CD4-positive, alpha-beta memory T cell (primary cell): ENCODE measurements around the gene FAM151B. TPM values are rescaled to one million over a fixed set of nuclear protein-coding genes. Genes with fewer than 3 reads are reported as not detected.
A peak's percentile ranks its signal among the peaks of the same experiment; 100 is the strongest.

Experiments
- CTCF ChIA-PET: fragments of 350-600 bp; sonication (Branson Sonifier 250); formaldehyde crosslinking; loops from one replicate; lab custom pipeline; 2021; ENCODE audit warnings: inconsistent platforms; ENCODE audit not compliant: partially characterized antibody; lab: Charles Lee
- POLR2A ChIA-PET: fragments of 350-600 bp; sonication (Branson Sonifier 250); formaldehyde crosslinking; loops from one replicate; lab custom pipeline; 2021; ENCODE audit not compliant: partially characterized antibody; lab: Charles Lee
- DNase-seq, 5 donors: peaks; one replicate each; pipeline versions ENCODE4 v3.0.0 to v3.0.0-alpha.2; 2020 to 2022; ENCODE audit warnings: mixed read lengths in 1 of 5
- H3K27ac ChIP-seq: one replicate; pipeline ENCODE4 v1.7.0; 2013; ENCODE audit warnings: low read depth, low read length
- H3K27me3 ChIP-seq: 2 replicates; pipeline ENCODE4 v1.7.0; 2013; ENCODE audit warnings: mild to moderate bottlenecking, low read length, moderate library complexity; ENCODE audit not compliant: insufficient read depth
- H3K36me3 ChIP-seq: 2 replicates; pipeline ENCODE4 v1.7.0; 2013; ENCODE audit warnings: mild to moderate bottlenecking, low read length, moderate library complexity; ENCODE audit not compliant: insufficient read depth
- H3K4me1 ChIP-seq: 2 replicates; pipeline ENCODE4 v1.7.0; 2013; ENCODE audit warnings: mild to moderate bottlenecking, low read length, moderate library complexity; ENCODE audit not compliant: insufficient read depth
- H3K4me3 ChIP-seq, 2 donors: one replicate each; pipeline ENCODE4 v1.7.0; 2013; ENCODE audit warnings: low read length in 2 of 2, mild to moderate bottlenecking in 1 of 2
- H3K9me3 ChIP-seq, 2 donors: one replicate each; pipeline ENCODE4 v1.7.0; 2013; ENCODE audit warnings: low read length in 2 of 2, control low read depth in 1 of 2; ENCODE audit not compliant: control insufficient read depth in 1 of 2
- H3K27ac Mint-ChIP-seq, 7 donors: one replicate each; pipeline ENCODE4 v1.8.0; 2020 to 2021; ENCODE audit warnings: mixed read lengths in 7 of 7, mild to moderate bottlenecking in 6 of 7, inconsistent platforms in 3 of 7, moderate library complexity in 3 of 7
- H3K27me3 Mint-ChIP-seq, 2 donors: one replicate each; pipeline ENCODE4 v1.8.0; 2020 to 2021; ENCODE audit warnings: mixed read lengths in 2 of 2
- H3K36me3 Mint-ChIP-seq, 2 donors: one replicate each; pipeline ENCODE4 v1.8.0; 2020 to 2021; ENCODE audit warnings: mixed read lengths in 2 of 2, inconsistent platforms in 1 of 2, mild to moderate bottlenecking in 1 of 2
- H3K4me1 Mint-ChIP-seq, 4 donors: one replicate each; pipeline ENCODE4 v1.8.0; 2020 to 2021; ENCODE audit warnings: mixed read lengths in 4 of 4, mild to moderate bottlenecking in 1 of 4
- H3K4me3 Mint-ChIP-seq, 8 donors: one replicate each; pipeline ENCODE4 v1.8.0; 2020 to 2021; ENCODE audit warnings: mixed read lengths in 8 of 8, mild to moderate bottlenecking in 7 of 8, moderate library complexity in 6 of 8, inconsistent platforms in 3 of 8
- H3K9me3 Mint-ChIP-seq, 8 donors: one replicate each; pipeline ENCODE4 v1.8.0; 2020 to 2021; ENCODE audit warnings: mixed read lengths in 8 of 8, mild to moderate bottlenecking in 5 of 8, inconsistent platforms in 3 of 8, moderate library complexity in 1 of 8
- intact Hi-C: fragments of 100-400 bp; cut with micrococcal nuclease; formaldehyde crosslinking; loops from one replicate; pipeline ENCODE4 v1.15.1; 2023
- polyA plus RNA-seq, 2 donors: library from polyadenylated mRNA; unstranded; fragments of 300-500 nt; fragmentation: Illumina TruSeq; gene quantifications; one replicate each; pipeline ENCODE4 v1.2.3, GENCODE V29; 2021
- total RNA-seq, 2 experiments: library from RNA; stranded (reverse); gene quantifications; one replicate each; pipeline ENCODE4 v1.2.3, GENCODE V29; 2021

The FAM151B gene
- total and polyA plus RNA-seq, 4 experiments from 2014 or later: 0.16 to 0.47 (median 0.39) TPM; not detected in 1

DNA sequence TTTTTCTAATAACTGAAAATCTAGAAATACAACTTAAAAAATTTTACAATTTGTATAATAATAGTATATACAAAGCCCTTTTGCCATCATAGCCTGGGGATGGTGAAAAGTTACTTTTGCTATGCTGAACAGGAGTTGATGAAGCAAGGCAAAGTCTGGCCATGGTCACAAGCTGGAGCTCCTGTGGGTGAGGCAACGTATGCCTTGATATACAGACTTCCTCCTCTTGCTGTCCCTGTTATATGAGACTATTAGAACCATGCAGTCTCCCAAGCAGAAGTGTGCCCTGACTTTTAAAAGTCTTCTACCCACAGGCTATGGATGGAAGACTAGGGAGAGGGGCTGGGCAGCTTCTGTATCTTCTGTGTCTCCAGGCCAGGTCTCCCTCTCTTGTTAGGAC, 15.7 kb downstream of the FAM151B start:
- Mint-ChIP-seq H3K27ac (peak overlapping the region in 3 of 7 donors; percentile 28 to 80 (median 52)), H3K36me3 (no peaks in the 10 kb centered on the region), H3K9me3 (no peaks in the 10 kb centered on the region), H3K4me1 (peaks cover 5 to 9% (median 7%) of the 10 kb centered on the region in 4 donors), H3K27me3 (peaks cover 0 to 1% of the 10 kb centered on the region in 2 donors), H3K4me3 (peak overlapping the region in 4 of 8 donors; percentile 2 to 38 (median 24))
- no peaks in the 10 kb centered on the region for H3K4me1 ChIP-seq
- no peak overlapping the region for H3K4me3 ChIP-seq
- no peak for DNase-seq
- H3K36me3 ChIP-seq: no peaks in the 10 kb centered on the region
- H3K27ac ChIP-seq: no peak overlapping the region
- no peaks in the 10 kb centered on the region for H3K27me3 ChIP-seq
- CTCF ChIA-PET: no interaction called here
- intact Hi-C loops: no loop called here
- POLR2A ChIA-PET: no interaction called here
- no peaks in the 10 kb centered on the region for H3K9me3 ChIP-seq

DNA sequence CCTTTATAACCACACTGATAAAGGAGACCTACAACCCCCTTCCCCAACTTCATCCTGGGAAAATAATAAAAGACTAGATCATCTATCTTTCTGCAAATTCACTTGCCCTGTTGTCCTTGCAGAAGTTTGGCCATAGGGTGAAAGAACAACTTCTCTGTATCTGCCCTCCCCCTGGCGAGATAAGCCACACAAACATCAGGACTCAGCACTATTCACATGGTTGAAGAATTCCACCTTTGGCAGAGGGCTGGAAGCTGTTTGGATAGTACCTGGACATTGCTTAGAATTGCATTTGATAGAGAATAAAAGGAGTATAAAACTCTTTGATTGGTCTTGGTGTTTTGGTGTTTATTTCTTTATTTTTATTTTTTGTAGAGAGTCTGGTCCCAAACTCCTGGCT, 16.9 kb downstream of the FAM151B start:
- DNase-seq: no peak
- Histone ChIP-seq H3K9me3 (no peaks in the 10 kb centered on the region), H3K4me3 (no peak overlapping the region), H3K27ac (no peak overlapping the region), H3K36me3 (no peaks in the 10 kb centered on the region), H3K4me1 (no peaks in the 10 kb centered on the region), H3K27me3 (no peaks in the 10 kb centered on the region)
- peaks cover 0 to 1% of the 10 kb centered on the region in 2 donors for H3K27me3 Mint-ChIP-seq
- H3K4me1 Mint-ChIP-seq: peaks cover 5 to 9% (median 7%) of the 10 kb centered on the region in 4 donors
- peak overlapping the region in 1 of 7 donors; percentile 43 for H3K27ac Mint-ChIP-seq
- no peaks in the 10 kb centered on the region for H3K9me3 Mint-ChIP-seq
- H3K4me3 Mint-ChIP-seq: no peak overlapping the region
- H3K36me3 Mint-ChIP-seq: no peaks in the 10 kb centered on the region
- POLR2A ChIA-PET: no interaction called here
- CTCF ChIA-PET: no interaction called here
- intact Hi-C loops: no loop called here

DNA sequence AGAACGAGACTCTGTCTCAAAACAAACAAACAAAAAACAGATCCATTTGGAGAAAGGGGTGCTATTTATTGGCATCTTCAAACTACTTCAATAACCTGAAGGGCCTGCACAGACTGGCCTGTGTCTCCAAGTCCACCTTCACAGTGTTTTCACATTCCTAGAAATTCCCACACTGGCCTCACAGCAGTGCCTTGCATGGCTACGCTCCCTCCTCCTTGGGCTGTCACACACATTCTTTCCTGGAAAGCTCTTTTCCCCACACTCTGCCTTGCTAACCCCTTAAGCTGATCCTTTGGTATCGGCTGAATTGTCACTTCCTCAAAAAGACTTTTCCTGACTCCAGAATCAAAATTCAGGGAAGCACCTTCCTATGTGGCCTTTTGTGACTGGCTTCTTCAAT, 19.8 kb downstream of the FAM151B start:
- H3K27ac Mint-ChIP-seq: no peak overlapping the region
- peaks cover 0 to 1% of the 10 kb centered on the region in 2 donors for H3K27me3 Mint-ChIP-seq
- H3K9me3 ChIP-seq: no peaks in the 10 kb centered on the region
- no peak overlapping the region for H3K27ac ChIP-seq
- ChIA-PET POLR2A (no interaction called here), CTCF (no interaction called here)
- intact Hi-C loops: no loop called here
- no peaks in the 10 kb centered on the region for H3K36me3 ChIP-seq
- H3K4me3 ChIP-seq: no peak overlapping the region
- H3K27me3 ChIP-seq: no peaks in the 10 kb centered on the region
- H3K4me1 Mint-ChIP-seq: peaks cover 5 to 9% (median 7%) of the 10 kb centered on the region in 4 donors
- no peak for DNase-seq
- H3K9me3 Mint-ChIP-seq: peaks cover 0 to 2% (median 0%) of the 10 kb centered on the region in 8 donors
- H3K36me3 Mint-ChIP-seq: no peaks in the 10 kb centered on the region
- no peak overlapping the region for H3K4me3 Mint-ChIP-seq
- H3K4me1 ChIP-seq: no peaks in the 10 kb centered on the region

DNA sequence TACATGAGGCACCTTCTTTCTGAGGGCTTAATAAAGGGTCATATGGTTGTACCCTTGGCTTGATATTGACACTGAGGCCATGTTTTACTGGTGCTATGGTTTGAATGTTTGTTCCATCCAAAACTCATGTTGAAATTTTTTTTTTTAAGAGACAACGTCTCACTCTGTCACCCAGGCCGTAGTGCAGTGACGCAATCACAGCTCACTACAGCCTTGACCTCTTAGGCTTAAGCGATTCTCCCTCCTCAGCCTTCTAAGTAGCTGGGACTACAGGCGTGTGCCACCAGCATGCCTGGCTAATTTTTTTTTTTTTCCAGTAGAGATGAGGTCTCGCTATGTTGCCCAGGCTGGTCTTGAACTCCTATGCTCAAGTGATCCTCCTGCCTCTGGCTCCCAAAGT, 20.9 kb downstream of the FAM151B start:
- peaks cover 0 to 2% (median 0%) of the 10 kb centered on the region in 8 donors for H3K9me3 Mint-ChIP-seq
- H3K4me3 Mint-ChIP-seq: peak overlapping the region in 1 of 8 donors; percentile 2
- ChIA-PET CTCF (no interaction called here), POLR2A (no interaction called here)
- no peak overlapping the region for H3K27ac ChIP-seq
- no peaks in the 10 kb centered on the region for H3K36me3 Mint-ChIP-seq
- peaks cover 0 to 1% of the 10 kb centered on the region in 2 donors for H3K27me3 Mint-ChIP-seq
- DNase-seq: no peak
- H3K27me3 ChIP-seq: no peaks in the 10 kb centered on the region
- H3K9me3 ChIP-seq: no peaks in the 10 kb centered on the region
- H3K4me3 ChIP-seq: no peak overlapping the region
- H3K4me1 Mint-ChIP-seq: peaks cover 0 to 9% (median 4%) of the 10 kb centered on the region in 4 donors
- H3K36me3 ChIP-seq: no peaks in the 10 kb centered on the region
- no peaks in the 10 kb centered on the region for H3K4me1 ChIP-seq
- H3K27ac Mint-ChIP-seq: no peak overlapping the region
- intact Hi-C loops: no loop called here

DNA sequence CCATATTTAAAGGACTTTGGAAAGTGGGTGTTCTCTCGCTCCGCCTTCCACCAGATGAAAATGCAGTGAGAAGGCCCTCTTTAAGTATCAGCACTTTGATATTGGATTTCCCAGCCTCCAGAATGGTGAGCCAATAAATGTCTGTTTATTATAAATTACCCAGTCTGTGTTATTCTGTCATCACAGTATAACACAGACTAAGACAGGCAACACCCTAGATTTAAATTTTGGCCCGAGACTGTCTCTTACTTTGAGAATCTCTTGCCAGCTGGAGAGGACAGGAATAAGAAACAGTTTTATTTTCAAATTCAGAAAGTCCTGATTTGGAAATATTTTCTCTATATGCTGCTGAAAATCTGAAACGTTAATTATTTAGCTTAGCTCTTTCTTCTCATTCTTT, 21.5 kb downstream of the FAM151B start:
- no peak for DNase-seq
- Histone ChIP-seq H3K4me1 (no peaks in the 10 kb centered on the region), H3K27me3 (no peaks in the 10 kb centered on the region), H3K36me3 (no peaks in the 10 kb centered on the region), H3K27ac (no peak overlapping the region), H3K4me3 (no peak overlapping the region), H3K9me3 (no peaks in the 10 kb centered on the region)
- peaks cover 0 to 1% of the 10 kb centered on the region in 2 donors for H3K27me3 Mint-ChIP-seq
- intact Hi-C loops: no loop called here
- H3K4me1 Mint-ChIP-seq: peaks cover 0 to 4% (median 0%) of the 10 kb centered on the region in 4 donors
- CTCF ChIA-PET: interaction anchor here (0.6 kb wide), 1 partner anchor 13 kb away, joined by 3 read pairs; no protein-coding TSS in a partner anchor
- H3K4me3 Mint-ChIP-seq: no peak overlapping the region
- POLR2A ChIA-PET: no interaction called here
- no peaks in the 10 kb centered on the region for H3K36me3 Mint-ChIP-seq
- H3K9me3 Mint-ChIP-seq: peaks cover 0 to 2% (median 0%) of the 10 kb centered on the region in 8 donors
- H3K27ac Mint-ChIP-seq: no peak overlapping the region

DNA sequence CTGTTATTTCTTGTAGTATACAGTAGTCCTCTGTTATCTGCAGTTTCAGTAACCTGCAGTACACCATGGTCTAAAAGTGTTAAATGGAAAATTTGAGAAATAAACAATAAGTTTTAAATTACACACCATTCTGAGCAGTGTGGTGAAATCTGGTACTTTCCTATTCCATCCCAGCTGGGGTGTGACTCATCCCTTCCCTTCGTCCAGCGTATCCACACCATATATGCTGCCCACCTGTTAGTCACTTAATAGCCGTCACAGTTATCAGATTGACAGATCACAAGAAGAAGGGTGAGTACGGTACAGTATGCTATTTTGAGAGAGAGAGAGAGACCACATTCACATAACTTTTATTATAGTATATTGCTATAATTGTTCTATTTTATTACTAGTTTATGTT, 28.9 kb downstream of the FAM151B start:
- Mint-ChIP-seq H3K4me3 (no peak overlapping the region), H3K36me3 (no peaks in the 10 kb centered on the region), H3K27ac (no peak overlapping the region), H3K4me1 (no peaks in the 10 kb centered on the region), H3K27me3 (no peaks in the 10 kb centered on the region), H3K9me3 (no peaks in the 10 kb centered on the region)
- CTCF ChIA-PET: no interaction called here
- no peaks in the 10 kb centered on the region for H3K27me3 ChIP-seq
- no peaks in the 10 kb centered on the region for H3K36me3 ChIP-seq
- intact Hi-C loops: no loop called here
- no peak overlapping the region for H3K27ac ChIP-seq
- POLR2A ChIA-PET: no interaction called here
- H3K4me3 ChIP-seq: no peak overlapping the region
- H3K4me1 ChIP-seq: no peaks in the 10 kb centered on the region
- H3K9me3 ChIP-seq: no peaks in the 10 kb centered on the region
- DNase-seq: no peak

DNA sequence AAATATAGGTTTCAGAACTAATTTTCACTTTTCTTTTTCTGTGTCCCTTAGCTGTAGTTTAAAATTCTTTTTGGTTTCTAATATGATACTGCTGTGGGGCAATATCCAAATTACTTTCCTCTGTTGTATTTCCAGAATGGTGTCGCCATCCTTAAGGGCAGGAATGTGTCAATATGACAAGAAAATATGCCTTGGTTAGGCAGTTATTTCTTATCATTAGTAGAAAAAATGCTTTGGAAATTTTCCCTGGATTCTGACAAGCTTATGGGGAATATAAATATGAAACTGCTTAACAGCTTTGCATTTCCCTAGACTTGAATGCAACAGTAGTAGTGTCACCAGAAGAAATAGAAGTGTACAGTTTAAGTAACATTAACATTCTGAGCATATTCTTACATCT, 52.8 kb downstream of the FAM151B start:
- CTCF ChIA-PET: interaction anchor here (1.3 kb wide), 1 partner anchor 60 kb away, joined by 3 read pairs; no protein-coding TSS in a partner anchor
- H3K27me3 ChIP-seq: no peaks in the 10 kb centered on the region
- POLR2A ChIA-PET: no interaction called here
- no peaks in the 10 kb centered on the region for H3K9me3 ChIP-seq
- H3K4me3 ChIP-seq: no peak overlapping the region
- H3K36me3 Mint-ChIP-seq: no peaks in the 10 kb centered on the region
- no peak overlapping the region for H3K27ac ChIP-seq
- H3K4me3 Mint-ChIP-seq: no peak overlapping the region
- intact Hi-C loops: no loop called here
- peaks cover 0 to 2% (median 0%) of the 10 kb centered on the region in 8 donors for H3K9me3 Mint-ChIP-seq
- H3K36me3 ChIP-seq: no peaks in the 10 kb centered on the region
- peaks cover 0 to 4% (median under 1%) of the 10 kb centered on the region in 4 donors for H3K4me1 Mint-ChIP-seq
- no peak overlapping the region for H3K27ac Mint-ChIP-seq
- no peaks in the 10 kb centered on the region for H3K4me1 ChIP-seq
- DNase-seq: no peak
- H3K27me3 Mint-ChIP-seq: no peaks in the 10 kb centered on the region
